ENCODE measurements around the gene RTRAF. TPM values are rescaled to one million over a fixed set of nuclear protein-coding genes. Genes with fewer than 3 reads are reported as not detected.

The RTRAF gene
- total RNA-seq (60.6 and 129 TPM in 2 replicates), polyA plus RNA-seq (309 and 332 TPM in 2 replicates)

GRCh38 chr14:51989293-51990234, at the start of gene RTRAF:
TSS of gene RTRAF (plus strand) at chr14:51989546. CDS start at chr14:51989640, 94 bp downstream.
- Histone ChIP-seq H3K27me3 (no peaks in the 10 kb centered on the region), H3K27ac (peak within 1 kb of the TSS; percentile 90), H3K4me3 (peak within 1 kb of the TSS; percentile 91), H3K36me3 (peaks cover 21% of the 10 kb centered on the region), H3K9me3 (ENCODE audit: low read depth) (no peaks in the 10 kb centered on the region), H3K4me1 (ENCODE audit: low read depth) (peaks cover 17% of the 10 kb centered on the region)
- peak; percentile 95 to 97 for DNase-seq (ENCODE audit: low read depth in 1 of 2, low spot score in 1 of 2)
- TF ChIP-seq, protein P1, sequence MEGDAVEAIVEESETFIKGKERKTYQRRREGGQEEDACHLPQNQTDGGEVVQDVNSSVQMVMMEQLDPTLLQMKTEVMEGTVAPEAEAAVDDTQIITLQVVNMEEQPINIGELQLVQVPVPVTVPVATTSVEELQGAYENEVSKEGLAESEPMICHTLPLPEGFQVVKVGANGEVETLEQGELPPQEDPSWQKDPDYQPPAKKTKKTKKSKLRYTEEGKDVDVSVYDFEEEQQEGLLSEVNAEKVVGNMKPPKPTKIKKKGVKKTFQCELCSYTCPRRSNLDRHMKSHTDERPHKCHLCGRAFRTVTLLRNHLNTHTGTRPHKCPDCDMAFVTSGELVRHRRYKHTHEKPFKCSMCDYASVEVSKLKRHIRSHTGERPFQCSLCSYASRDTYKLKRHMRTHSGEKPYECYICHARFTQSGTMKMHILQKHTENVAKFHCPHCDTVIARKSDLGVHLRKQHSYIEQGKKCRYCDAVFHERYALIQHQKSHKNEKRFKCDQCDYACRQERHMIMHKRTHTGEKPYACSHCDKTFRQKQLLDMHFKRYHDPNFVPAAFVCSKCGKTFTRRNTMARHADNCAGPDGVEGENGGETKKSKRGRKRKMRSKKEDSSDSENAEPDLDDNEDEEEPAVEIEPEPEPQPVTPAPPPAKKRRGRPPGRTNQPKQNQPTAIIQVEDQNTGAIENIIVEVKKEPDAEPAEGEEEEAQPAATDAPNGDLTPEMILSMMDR (IDR thresholded peaks at IDR 0.05; ENCODE audit: low read depth, low read length), result no peak

DNA sequence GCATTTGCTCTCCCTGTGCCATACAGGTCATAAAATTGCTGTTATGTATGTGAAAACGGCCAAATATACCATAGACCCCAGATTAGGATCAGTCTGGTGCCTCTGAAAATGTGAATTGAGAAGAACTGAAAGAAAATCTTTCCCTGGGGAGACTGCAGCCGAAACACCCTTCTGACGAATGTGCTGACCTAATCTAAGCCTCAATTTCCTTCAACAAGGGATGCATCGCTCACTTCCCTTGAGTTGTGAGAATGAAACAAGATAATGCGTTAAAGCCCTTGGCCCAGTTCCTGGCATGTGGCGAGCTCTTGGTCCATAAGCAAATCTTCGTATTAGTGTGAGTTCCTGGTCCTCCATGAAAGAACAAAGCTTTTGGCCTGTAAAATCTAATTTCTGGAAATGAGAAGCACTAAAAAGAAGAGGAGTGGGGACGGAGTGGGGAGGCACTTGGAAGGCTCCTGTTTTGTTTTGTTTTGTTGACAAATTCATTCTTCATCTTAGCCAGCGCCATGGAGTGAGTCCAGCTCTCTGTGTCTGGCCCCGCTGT, 49.5 kb upstream of the RTRAF start:
- Histone ChIP-seq H3K27ac (no peak overlapping the region), H3K9me3 (ENCODE audit: low read depth) (no peaks in the 10 kb centered on the region), H3K27me3 (no peaks in the 10 kb centered on the region), H3K4me1 (ENCODE audit: low read depth) (no peaks in the 10 kb centered on the region), H3K36me3 (no peaks in the 10 kb centered on the region), H3K4me3 (no peak overlapping the region)
- TF ChIP-seq, protein P1 (IDR thresholded peaks at IDR 0.05; ENCODE audit: low read depth, low read length), result no peak
- peak in 1 of 2 donors; percentile 88 for DNase-seq (ENCODE audit: low read depth in 1 of 2, low spot score in 1 of 2)

GRCh38 chr14:51942971-51943370, 46.4 kb upstream of the RTRAF start:
- Histone ChIP-seq H3K9me3 (ENCODE audit: low read depth) (no peaks in the 10 kb centered on the region), H3K36me3 (no peaks in the 10 kb centered on the region), H3K27ac (no peak overlapping the region), H3K27me3 (no peaks in the 10 kb centered on the region), H3K4me1 (ENCODE audit: low read depth) (no peaks in the 10 kb centered on the region), H3K4me3 (no peak overlapping the region)
- DNase-seq (ENCODE audit: low read depth in 1 of 2, low spot score in 1 of 2), result no peak
- TF ChIP-seq, protein P1 (IDR thresholded peaks at IDR 0.05; ENCODE audit: low read depth, low read length), result no peak

GRCh38 chr14:51950007-51950406, 39.3 kb upstream of the RTRAF start:
- H3K9me3 ChIP-seq (ENCODE audit: low read depth), result no peaks in the 10 kb centered on the region
- no peak overlapping the region for H3K4me3 ChIP-seq
- no peaks in the 10 kb centered on the region for H3K27me3 ChIP-seq
- DNase-seq (ENCODE audit: low read depth in 1 of 2, low spot score in 1 of 2), result no peak
- H3K4me1 ChIP-seq (ENCODE audit: low read depth), result peaks cover 19% of the 10 kb centered on the region
- H3K36me3 ChIP-seq, result no peaks in the 10 kb centered on the region
- TF ChIP-seq, protein P1 (IDR thresholded peaks at IDR 0.05; ENCODE audit: low read depth, low read length), result no peak
- no peak overlapping the region for H3K27ac ChIP-seq

GRCh38 chr14:51951656-51952055, 37.7 kb upstream of the RTRAF start:
- peaks cover 19% of the 10 kb centered on the region for H3K4me1 ChIP-seq (ENCODE audit: low read depth)
- no peak for DNase-seq (ENCODE audit: low read depth in 1 of 2, low spot score in 1 of 2)
- no peak overlapping the region for H3K4me3 ChIP-seq
- H3K9me3 ChIP-seq (ENCODE audit: low read depth), result no peaks in the 10 kb centered on the region
- TF ChIP-seq, protein P1 (IDR thresholded peaks at IDR 0.05; ENCODE audit: low read depth, low read length), result no peak
- no peaks in the 10 kb centered on the region for H3K36me3 ChIP-seq
- H3K27ac ChIP-seq, result no peak overlapping the region
- no peaks in the 10 kb centered on the region for H3K27me3 ChIP-seq

All from cardiac muscle cell (in vitro differentiated cells and primary cell).